ENCODE results near the gene CCDC136.

DNA sequence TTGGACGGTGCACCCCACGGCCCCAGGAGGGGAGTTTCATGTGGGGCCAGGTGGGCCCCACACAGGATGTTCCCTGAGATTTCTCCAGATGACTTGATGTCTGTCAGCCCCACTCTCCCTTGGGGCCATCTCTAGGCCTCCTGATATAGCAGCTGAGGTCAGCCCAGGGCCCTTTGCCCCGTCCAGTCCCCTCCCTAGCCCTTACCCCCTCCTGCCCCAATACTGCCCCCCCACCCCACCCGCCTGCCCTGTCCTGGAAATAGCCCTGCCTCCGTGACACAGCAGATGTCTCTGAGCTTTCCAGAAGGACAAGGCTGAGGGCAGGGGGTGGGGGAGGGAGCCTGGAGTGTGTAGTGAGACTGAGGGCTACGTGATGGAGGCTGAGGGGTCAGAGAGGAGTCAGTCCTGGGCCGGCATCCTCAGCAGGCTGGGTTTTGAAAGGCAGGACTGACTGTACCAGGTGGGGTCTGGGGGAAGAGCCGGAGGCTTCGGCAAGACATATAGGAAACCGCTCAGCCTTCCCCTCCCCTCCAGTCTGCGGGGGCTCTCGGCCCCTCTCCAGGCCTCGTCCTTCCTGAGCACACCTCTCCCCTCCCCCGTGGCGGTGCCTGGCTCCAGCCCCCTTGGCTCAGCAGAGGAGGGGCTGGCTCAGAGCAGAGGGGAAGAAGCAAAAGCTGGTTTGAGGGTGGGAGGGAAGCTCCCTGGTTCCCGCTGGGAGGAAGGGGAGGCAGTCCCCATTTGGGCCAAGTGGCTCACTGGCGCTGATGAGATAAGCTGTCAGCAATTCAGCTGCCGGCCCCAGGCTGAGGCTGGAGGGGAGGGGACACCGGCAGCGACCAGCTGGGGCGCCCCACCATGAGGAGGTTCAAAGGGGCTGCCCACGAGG lies 40.5 kb downstream of the CCDC136 start:
- TF ChIP-seq, protein P1, sequence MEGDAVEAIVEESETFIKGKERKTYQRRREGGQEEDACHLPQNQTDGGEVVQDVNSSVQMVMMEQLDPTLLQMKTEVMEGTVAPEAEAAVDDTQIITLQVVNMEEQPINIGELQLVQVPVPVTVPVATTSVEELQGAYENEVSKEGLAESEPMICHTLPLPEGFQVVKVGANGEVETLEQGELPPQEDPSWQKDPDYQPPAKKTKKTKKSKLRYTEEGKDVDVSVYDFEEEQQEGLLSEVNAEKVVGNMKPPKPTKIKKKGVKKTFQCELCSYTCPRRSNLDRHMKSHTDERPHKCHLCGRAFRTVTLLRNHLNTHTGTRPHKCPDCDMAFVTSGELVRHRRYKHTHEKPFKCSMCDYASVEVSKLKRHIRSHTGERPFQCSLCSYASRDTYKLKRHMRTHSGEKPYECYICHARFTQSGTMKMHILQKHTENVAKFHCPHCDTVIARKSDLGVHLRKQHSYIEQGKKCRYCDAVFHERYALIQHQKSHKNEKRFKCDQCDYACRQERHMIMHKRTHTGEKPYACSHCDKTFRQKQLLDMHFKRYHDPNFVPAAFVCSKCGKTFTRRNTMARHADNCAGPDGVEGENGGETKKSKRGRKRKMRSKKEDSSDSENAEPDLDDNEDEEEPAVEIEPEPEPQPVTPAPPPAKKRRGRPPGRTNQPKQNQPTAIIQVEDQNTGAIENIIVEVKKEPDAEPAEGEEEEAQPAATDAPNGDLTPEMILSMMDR (IDR thresholded peaks at IDR 0.05; ENCODE audit: insufficient read depth, low read length), result no peak
- TF ChIP-seq, protein P2, sequence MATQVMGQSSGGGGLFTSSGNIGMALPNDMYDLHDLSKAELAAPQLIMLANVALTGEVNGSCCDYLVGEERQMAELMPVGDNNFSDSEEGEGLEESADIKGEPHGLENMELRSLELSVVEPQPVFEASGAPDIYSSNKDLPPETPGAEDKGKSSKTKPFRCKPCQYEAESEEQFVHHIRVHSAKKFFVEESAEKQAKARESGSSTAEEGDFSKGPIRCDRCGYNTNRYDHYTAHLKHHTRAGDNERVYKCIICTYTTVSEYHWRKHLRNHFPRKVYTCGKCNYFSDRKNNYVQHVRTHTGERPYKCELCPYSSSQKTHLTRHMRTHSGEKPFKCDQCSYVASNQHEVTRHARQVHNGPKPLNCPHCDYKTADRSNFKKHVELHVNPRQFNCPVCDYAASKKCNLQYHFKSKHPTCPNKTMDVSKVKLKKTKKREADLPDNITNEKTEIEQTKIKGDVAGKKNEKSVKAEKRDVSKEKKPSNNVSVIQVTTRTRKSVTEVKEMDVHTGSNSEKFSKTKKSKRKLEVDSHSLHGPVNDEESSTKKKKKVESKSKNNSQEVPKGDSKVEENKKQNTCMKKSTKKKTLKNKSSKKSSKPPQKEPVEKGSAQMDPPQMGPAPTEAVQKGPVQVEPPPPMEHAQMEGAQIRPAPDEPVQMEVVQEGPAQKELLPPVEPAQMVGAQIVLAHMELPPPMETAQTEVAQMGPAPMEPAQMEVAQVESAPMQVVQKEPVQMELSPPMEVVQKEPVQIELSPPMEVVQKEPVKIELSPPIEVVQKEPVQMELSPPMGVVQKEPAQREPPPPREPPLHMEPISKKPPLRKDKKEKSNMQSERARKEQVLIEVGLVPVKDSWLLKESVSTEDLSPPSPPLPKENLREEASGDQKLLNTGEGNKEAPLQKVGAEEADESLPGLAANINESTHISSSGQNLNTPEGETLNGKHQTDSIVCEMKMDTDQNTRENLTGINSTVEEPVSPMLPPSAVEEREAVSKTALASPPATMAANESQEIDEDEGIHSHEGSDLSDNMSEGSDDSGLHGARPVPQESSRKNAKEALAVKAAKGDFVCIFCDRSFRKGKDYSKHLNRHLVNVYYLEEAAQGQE (IDR thresholded peaks at IDR 0.05; ENCODE audit: insufficient replicate concordance, low read depth), result no peak
- no peak for TF ChIP-seq POLR2AphosphoS5 (IDR thresholded peaks at IDR 0.05; ENCODE audit: low read depth)

Measured in HL-60 (cell line).